NCI-H1092 treated with DMSO at 0.1 percent for 48 hours (cell line): ENCODE measurements around the gene C14orf39.

Experiments used
- DNase-seq: peaks from one replicate; lab custom pipeline; 2025; lab: John Stamatoyannopoulos, UW

The C14orf39 gene, protein sequence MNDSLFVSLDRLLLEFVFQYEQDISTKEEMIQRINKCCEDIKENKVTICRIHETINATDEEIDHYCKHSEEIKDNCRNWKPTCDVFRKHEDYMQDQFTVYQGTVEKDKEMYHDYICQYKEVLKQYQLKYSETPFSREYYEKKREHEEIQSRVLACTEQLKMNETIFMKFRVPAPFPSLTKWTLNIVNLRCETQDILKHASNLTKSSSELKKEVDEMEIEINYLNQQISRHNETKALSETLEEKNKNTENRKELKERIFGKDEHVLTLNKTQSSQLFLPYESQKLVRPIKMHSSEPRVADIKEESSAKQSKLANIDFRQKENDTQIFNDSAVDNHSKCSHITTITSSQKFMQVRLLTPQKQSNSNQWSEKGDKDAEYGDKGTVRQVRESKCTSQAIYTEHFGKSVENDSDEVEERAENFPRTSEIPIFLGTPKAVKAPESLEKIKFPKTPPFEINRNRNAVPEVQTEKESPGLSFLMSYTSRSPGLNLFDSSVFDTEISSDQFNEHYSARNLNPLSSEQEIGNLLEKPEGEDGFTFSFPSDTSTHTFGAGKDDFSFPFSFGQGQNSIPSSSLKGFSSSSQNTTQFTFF

DNA sequence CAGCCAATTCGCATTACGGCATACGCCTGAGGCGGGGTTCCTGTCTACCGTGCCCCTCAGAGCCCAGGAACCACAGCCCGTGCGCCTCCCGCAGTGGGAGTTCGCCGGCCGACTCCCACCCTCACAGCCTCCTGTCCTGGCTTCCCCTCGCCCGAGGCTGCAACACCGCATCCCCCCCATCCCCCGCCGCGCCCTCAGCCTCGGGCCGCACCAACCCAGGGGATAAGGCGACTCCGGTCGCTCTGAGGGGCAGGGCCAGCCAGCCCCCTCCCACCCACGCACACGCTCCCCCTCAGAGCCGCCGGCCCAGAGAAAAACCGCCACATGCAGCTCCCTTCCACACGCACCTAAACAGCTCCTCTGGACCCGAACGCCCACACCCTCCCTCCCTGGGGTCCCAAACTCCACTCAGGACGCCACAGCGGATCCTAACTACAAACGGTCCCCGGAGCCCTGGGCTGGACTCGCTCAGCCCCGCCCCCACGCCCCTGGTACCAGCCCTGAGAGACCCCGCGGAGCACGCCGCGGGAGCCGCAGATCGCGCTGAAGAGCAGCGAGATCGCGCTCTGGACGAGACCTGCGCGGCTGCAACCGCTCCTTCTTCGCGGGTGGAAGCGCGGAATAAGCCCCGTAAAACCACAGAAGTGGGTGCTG, at the start of gene C14orf39:
Gene C14orf39, minus strand, starts transcription at position 466 of the 654 bp plus-strand sequence. CDS start 985 bp downstream, outside the sequence.
- peak; percentile 83 for DNase-seq

DNA sequence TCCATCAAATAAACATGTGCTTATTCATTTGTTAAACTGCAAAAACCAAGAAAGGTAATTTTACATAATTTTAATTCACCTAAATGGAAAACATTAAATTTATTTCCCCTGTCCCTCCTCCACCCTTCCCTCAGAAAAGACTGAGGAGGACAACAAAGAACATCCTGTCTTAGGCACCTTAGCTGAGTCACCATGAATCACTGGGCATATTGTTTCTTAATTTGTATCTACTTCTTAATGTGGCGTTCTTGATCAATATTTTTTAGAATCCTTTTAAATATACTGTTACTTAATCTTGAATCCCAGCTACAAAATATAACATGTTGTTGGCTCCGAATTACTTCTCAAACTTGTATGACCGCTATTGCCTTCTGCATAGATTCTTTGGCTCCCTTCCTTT, 46.6 kb upstream of the C14orf39 start:
- no peak for DNase-seq

DNA sequence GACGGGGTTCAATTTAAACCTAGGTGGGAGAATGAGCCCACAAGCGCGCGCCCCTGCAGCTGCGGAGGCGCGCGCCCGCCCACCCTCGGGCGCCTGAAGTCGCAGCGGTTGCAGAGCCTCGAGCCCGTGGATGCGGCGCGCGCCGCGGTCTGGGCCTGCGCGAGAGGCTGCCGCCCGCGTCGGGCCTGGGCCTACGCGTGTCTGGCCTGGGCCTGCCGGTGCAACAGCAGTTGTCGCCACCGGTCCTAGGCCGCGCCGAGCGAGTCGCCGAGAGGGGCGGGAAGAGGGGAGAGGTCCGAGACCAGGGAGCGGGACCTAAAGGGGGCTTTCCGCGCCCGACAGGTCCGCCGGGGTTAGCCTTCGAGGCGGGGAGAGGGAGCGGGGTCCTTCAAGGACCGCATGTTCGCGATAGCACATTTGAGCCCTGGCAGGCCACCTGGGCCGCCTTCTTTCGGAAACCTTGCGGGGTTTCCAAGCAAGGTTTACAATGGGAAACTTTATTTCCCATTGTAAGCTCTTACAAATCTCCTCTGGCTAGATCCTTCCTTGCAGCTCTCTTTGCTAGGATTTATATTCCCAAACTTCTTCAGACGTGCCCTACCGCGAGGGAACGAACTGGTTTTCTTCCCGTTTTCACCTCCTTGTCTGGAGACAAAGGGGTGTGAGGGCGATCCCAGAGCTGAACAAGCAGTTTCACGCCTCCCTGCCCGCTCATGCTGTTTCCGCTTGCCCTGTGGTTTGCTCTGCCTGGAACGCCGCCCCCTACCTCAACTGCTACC, 29.8 kb upstream of the C14orf39 start:
- DNase-seq = no peak

DNA sequence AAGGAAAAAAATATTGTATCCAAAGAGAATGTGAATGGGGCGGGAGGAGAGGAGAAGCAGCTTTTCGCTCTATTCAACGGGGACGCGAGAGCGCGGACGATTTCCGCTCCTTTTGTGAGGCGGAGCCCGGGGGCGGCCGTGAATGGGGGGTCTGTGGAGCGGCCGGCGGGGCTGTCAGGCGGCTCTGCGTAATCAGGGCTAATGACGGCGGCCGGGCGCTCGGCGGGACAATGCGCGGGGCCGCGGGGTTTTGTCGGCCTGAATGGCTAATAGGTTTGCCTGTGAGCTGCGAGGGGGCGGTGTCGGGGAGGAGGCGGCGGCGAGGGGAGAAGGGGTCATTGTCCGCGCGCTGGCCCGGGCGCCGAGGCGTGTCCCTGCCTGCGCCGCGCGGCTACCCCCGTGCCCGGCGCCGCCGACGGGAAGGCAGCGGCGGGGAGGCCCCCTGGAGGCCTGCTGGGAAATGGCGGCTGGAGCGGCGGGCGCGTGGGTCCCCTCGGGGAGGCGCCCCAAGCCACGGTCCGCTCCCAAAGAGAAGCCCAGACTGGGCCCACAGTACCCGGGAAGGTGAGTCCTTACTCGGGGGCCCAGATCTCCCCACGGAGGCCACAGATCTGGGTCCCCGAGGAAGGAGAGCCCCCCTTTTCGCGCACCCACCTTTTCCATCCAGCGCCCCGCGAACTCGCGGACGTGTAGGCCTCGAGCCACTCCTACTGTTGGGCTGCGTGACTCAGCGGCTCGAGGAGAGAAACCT, 29.1 kb upstream of the C14orf39 start:
- peak; percentile 89 for DNase-seq

DNA sequence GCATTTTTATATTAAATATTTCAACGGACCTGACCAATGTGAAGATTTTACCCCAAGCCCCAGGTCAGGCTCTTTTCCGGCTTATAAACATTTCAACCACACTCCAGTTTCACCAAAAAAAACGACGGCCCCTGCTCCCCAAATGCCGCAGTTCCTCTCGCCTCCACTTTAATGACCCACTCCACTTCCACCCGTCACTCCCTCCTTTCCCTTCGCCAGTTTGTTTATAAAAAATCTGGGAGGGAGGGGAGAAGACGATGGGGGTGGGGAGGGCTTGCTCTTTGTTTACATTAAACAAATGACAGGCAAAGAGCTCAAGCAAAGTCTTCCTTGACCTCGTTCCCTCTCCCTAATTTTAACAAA, 28.5 kb upstream of the C14orf39 start:
- peak; percentile 92 for DNase-seq

DNA sequence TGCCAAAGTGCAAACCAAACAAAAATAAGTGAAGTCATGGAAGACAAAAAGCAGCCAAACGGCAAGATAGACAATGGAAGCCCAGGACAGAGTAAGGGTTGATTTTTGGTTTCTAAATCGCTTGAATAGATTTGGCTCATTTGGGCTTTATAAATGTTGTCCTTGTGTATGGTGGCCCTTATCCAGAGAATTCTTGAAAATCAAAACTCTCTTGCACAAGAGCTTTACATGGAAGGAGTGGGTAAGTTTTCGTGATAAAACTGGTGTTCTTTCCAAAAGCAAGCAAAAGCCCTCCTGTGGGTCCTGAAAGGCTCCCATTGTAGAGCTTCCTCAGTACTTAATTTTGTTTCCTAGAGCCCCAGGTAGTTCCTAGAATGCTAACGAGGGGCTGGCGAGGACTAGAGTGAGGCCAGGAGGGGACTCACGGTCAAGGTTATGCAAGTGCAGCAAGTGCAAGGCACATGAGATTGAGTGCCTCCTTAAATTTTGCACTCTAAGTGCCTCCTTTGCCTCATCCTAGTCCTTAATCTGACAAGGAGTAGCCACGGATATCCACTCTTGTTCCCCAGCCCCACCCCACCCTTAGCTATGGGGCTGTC, 27.2 kb upstream of the C14orf39 start:
- DNase-seq = no peak

DNA sequence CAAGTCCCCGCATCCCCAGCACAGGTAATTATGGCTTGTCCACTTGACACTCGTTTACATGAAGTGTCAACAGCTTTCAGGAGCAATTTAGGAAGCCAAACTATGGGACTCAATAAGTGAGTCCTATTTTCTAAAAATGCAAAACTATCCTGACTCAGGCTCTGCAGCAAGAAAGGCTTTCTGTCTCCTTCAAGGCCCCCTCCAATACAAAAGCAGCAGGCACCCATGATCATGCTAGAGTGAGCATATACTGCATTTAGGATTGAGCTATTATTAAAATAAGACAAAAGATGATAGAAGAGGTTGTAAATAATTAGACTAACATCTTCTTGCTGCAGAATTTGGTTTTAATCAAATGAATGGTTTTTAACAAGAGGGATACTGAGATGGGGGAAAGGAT, 26.3 kb upstream of the C14orf39 start:
- no peak for DNase-seq

DNA sequence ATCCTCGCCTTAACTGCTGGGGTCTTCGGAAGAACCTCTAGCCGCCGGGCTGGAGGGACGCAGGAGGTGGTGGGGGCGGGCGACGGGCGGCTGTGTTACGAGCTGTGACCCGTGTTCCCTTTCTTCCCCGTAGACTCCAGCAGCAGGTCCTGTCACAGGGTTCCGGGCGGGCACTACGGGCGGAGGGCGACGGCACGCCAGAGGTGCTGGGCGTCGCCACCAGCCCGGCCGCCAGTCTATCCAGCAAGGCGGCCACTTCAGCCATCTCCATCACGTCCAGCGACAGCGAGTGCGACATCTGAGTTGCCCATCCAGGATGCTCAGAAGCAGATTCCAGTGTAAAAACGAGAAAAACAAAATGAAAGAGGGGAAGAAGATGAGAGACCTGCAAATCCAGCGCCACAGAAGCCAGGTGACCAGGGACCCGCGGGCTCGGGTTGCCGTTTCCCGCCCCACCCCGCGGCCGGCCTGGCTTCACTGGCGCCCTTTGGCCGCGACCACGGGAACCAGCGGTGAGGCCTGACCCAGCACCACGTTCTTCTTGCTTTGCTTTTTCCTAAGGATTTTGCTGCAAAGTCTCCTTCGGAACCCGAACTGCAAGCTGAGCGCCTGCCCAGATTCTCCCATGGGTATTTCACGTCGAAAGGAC, 25.2 kb upstream of the C14orf39 start:
- DNase-seq = no peak

DNA sequence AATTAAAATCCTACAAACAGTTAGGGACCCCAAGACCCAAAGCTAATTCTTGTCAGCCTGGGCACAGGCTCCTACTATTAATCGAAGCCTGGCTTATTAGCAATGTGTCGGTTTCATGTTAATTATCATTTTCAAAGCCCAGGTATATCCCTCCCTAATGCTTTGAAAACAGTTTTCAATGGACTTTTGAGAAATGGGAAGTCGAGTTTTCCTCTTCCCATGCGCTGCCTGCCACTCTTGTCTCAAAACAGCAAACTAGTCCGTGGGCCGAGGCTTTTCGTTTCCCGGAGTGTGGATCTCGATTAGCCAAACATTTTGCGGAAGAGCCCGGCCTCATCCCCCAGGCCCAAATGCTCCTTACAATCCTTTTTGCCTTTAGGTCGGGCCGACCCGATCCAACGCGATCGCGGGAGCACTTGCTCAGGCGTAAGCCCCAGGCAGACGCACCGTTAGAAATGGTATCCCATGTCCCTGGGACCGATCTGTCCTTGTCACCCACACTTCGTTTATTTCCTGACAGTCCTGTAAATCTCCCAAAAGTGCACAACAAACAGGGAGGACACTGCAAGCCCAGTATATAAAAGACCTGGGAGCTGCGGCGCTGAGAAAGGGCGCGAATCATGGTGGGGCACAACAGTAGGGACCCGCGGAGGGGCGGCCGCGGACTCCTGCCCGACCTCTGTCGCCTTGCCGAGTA, 24.5 kb upstream of the C14orf39 start:
- DNase-seq = no peak

DNA sequence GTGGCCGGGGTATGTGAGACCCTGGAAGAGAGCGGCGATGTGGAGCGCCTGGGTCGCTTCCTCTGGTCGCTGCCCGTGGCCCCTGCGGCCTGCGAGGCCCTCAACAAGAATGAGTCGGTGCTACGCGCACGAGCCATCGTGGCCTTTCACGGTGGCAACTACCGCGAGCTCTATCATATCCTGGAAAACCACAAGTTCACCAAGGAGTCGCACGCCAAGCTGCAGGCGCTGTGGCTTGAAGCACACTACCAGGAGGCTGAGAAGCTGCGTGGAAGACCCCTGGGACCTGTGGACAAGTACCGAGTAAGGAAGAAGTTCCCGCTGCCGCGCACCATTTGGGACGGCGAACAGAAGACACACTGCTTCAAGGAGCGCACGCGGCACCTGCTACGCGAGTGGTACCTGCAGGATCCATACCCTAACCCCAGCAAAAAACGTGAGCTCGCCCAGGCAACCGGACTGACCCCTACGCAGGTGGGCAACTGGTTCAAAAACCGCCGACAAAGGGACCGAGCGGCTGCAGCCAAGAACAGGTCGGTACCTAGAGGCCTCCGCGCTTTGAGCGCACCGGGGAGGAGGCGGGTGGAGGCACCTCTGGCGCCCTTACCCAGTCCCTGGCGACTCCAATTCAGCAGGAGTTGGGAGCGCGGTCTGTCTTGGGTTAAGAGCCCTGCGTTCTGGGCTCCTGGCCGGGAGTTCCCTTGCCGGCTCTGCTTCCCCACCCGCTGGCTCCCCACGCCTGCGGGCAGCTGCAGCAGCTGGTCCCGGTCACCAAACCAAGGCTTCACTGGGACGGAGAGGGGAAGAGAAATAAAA, 23.8 kb upstream of the C14orf39 start:
- DNase-seq = no peak

DNA sequence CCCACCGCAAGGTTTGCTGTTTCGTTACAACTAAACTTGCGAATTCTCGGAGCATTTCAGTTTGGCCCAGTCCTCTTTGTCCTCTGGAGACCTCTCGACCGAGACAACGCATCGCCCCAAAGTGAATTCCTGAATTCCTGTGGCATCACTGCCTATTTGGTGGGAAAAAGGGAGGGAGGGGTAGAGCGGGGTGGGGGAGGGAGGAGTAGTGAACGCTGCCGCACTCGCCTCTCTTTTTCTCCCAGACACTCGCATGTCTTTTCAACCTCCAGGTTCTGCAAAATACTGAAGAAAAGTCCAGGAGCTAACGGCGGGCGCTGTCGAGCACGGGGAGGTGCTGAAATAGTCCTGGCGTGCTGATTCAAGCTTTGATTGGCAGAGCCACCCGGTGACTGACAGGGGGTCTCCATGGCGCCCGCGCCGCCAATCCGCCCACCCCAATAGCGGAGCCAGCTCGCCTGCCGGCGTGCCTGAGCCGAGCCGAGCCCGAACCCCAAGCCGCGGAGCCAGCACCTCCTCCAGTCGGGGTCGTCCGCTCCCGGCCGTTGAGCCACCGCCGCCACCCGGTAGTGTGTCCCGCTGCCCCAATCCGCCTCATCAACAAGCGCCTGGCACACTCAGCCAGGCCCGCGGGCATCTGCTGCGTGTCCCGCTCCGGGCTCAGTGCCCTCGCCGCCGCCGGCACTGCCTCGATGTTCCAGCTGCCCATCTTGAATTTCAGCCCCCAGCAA, 23.0 kb upstream of the C14orf39 start, which contains the start of gene SIX6:
Gene SIX6, plus strand, starts transcription at position 440 of the 731 bp plus-strand sequence. Its CDS starts 253 bp downstream, at position 693.
- DNase-seq = peak; percentile 90

DNA sequence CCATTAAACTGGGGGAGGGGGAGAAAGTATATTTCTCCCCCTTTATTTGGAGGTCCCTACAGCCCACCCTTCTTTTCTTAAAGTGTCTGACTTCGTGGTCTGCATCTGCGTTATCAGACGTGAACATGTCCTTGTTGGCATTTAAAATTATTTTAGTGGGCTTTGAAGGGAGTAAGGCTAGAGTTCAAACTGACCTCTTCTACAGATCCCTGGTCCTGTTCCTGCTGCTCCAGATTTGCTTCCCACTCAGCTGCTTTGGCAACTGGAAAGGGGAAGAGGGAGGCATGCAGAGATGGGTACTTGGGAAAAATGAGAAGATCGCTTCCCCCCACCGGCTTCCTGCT, 22.5 kb upstream of the C14orf39 start:
- DNase-seq = peak; percentile 72

DNA sequence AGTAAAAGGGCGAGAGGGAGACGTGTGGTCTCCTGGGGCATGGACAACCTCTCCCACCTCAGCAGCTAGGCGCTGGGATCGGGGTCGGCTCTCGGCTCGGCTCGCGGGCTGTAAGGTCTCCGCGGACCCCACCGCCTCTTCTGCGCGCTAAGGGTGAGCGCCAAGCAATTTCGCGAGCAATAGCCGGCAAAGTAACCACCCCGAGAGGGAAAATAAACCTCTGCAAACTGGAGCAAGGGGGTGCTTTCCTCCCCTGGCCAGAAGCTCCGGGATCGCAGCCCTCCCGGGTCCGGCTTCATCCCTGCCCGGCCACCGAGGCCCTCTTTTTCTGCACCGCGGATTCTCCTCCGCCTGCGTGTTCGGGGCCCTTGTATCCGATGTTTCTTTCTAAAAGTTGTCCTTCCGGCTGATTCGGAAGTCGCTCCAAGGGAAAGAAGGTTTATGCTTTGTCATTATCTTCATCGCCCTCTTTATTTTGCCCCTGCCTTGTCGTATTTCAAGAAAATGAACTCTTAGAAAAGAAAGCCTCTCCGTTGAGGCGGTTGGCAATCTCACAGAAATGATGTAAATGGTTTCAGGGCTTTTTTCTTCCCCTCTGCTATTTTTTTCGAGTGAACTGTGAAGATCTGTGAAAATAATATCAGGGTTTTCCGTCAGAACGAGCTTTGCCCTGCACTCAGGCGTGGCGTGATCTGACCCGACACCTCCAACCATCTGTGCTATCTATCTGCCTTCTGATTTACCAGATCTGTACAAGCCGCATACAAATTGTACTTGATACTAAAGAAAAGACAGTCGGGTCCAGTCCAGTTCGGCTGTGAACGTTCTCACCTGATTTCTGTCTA, 21.3 kb upstream of the C14orf39 start:
- no peak for DNase-seq

DNA sequence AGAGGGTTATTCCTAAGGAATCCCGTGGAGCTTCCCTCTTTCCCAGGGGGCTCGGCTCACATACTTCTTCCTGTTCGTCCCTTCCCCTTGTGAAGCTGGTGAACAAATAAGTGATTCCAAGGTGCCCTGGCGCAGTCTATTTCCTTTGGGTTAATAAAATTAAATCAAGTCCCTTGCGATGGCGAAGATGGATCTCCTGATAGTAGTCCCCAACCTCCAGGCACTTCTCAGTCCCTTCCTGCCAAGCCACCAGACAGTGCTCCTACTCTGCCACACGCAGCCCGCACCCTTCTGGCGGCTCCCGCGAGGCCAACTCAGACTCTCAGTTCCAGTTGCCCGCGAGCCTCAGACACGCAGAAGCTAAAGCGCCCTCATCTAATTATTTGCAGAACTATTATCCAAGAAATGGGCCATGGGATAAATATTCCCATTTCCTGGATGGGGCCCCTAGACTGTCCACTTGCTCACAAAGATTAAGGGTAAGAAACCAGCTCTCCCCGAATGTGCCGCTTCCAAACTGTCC, 20.7 kb upstream of the C14orf39 start:
- no peak for DNase-seq

DNA sequence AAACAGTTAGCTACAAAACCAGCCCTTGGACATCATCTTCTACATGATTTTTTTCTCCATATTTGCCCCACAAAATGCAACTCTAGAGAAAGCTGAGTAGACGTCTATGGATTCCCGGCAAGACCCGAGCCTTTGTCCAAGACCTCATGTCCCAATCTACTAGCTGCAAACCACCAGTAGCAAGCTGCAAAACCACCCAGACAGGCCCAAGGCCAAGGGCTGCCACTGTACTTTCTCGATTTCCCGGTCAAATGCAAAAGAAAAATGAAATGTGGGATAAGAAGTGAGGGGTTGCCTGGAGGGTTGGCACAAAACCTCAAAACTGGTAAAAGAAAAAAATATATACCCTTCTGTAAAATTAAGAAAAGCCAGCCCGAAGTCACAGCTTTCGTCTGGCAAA, 20.1 kb upstream of the C14orf39 start:
- no peak for DNase-seq

DNA sequence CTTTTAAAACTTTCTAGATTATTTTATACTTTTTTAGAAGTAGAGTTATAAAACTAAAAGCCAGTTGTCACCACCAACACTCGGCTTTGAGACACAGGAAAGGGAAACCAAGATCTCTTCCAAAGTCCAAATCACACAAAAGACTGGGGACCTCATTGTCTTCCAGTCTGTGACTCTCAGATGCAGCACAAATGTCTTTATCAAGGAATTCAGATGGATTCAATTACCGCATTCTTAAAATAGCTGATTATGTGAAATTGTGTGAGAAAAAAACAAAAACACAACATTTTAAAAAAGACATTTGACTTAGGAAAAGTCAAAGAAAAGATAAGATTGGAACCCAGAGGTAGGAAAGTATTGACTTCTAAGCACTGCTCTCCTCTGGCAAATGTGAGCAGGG, 19.6 kb upstream of the C14orf39 start:
- no peak for DNase-seq

DNA sequence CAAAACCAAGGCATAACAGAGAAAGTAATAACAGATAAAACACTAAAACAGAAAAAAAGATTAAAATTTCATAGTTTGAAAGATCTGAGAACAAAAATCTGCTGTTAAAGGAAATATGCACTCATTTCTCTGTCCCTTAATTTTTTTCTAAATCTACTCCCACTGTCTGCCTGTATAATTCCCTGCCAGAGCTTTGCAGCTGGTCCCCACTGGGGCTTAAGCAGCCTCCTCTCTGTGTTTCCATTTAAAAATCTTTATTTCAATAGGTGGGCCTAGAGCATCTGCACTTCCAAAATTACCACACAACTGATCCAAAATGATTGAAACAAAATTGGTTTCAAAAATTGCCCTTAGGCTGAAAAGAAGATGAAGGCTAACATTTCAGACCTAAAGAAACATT, 16.7 kb upstream of the C14orf39 start:
- DNase-seq = no peak
